ENCODE measurements around the gene BRD9. TPM values are rescaled to one million over a fixed set of nuclear protein-coding genes. Genes with fewer than 3 reads are reported as not detected.
"Not testable (repeated sequence)": the region's sequence is repeated elsewhere in the genome, so short reads cannot be mapped to it uniquely, and the experiment has no call there.

Gene BRD9
- total RNA-seq, 2 experiments from 2014 or later: 46.7 to 49.7 TPM

DNA sequence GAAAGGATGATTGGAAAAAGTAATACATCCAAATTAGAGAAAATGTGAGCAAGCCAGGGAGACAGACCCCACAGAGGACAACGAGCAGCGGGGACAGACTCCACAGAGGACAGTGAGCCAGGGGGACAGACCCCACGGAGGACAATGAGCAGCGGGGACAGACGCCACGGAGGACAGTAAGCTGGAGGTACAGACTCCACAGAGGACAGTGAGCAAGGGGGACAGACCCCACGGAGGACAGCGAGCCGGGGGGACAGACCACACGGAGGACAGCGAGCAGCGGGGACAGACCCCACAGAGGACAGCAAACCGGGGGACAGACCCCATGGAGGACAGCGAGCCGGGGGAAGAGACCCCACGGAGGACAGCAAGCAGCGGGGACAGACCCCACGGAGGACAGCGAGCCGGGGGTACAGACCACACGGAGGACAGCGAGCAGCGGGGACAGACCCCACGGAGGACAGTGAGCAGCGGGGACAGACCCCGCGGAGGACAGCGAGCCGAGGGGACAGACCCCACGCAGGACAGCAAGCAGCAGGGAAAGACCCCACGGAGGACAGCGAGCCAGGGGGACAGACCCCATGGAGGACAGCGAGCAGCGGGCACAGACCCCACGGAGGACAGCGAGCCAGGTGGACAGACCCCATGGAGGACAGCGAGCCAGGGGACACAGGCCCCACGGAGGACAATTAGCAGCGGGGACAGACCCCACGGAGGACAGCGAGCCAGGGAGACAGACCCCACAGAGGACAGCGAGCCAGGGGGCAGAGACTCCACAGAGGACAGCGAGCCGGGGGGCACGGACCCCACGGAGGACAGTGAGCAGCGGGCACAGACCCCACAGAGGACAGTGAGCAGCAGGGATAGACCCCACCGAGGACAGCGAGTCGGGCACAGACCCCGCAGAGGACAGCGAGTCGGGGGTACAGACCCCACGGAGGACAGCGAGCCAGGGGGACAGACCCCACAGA, 39.9 kb downstream of the BRD9 start:
- intact Hi-C loops (cut with DNase I, micrococcal nuclease): no loop called here
- no peaks in the 10 kb centered on the region for H3K36me3 Mint-ChIP-seq (ENCODE audit: low read depth)
- ATAC-seq: no peak
- no peak overlapping the region for H3K27ac Mint-ChIP-seq
- no peak for DNase-seq
- POLR2A ChIA-PET: no interaction called here
- H3K4me3 Mint-ChIP-seq: no peak overlapping the region
- no peaks in the 10 kb centered on the region for H3K4me1 Mint-ChIP-seq
- H3K9me3 Mint-ChIP-seq (ENCODE audit: low read depth): no peaks in the 10 kb centered on the region
- peaks cover 3% of the 10 kb centered on the region for H3K27me3 Mint-ChIP-seq
- CTCF ChIA-PET: no interaction called here

DNA sequence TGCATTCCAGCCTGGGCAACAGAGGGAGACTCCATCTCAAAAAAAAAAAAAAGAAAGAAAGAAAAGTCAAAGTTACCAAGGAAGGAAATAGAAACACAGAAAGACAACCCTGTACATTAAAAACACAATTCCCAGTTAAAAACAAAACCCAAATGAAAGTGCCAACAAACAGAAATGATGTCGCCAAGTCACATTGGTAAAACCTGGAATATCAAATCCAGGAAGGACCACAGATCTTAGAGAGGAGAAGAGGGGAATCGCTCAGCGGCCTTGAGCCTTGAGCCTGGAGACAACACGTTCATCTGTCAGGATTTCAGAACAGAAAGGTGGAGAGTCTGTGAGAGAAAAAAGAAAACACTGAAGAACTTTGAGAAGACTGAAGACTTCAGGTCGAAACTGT, 40.6 kb downstream of the BRD9 start:
- intact Hi-C loops (cut with DNase I, micrococcal nuclease): no loop called here
- Mint-ChIP-seq H3K4me3 (no peak overlapping the region), H3K9me3 (ENCODE audit: low read depth) (no peaks in the 10 kb centered on the region), H3K4me1 (no peaks in the 10 kb centered on the region), H3K27ac (no peak overlapping the region), H3K36me3 (ENCODE audit: low read depth) (no peaks in the 10 kb centered on the region), H3K27me3 (peaks cover 3% of the 10 kb centered on the region)
- ATAC-seq: no peak
- DNase-seq: no peak
- ChIA-PET POLR2A (no interaction called here), CTCF (no interaction called here)

DNA sequence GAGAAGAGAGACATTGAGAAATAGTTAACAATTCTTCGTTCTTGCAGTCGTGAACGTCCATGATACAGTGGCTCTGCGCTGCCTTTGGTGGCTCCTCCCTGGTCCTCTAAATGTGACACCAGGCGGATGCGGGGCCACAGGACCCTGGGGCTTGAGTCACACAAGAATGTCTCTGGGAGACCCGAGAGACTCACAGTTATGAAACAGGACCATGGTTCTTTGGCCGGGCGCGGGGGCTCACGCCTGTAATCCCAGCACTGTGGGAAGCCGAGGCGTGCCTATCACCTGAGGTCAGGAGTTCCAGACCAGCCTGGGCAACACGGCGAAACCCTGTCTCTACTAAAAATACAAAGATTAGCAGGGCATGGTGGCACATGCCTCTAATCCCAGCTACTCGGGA, 41.0 kb downstream of the BRD9 start:
- H3K4me3 Mint-ChIP-seq: no peak overlapping the region
- intact Hi-C loops (cut with DNase I, micrococcal nuclease): no loop called here
- no peaks in the 10 kb centered on the region for H3K9me3 Mint-ChIP-seq (ENCODE audit: low read depth)
- H3K4me1 Mint-ChIP-seq: peaks cover 3% of the 10 kb centered on the region
- no peak for DNase-seq
- ChIA-PET POLR2A (no interaction called here), CTCF (no interaction called here)
- H3K27ac Mint-ChIP-seq: no peak overlapping the region
- no peaks in the 10 kb centered on the region for H3K36me3 Mint-ChIP-seq (ENCODE audit: low read depth)
- H3K27me3 Mint-ChIP-seq: peaks cover 3% of the 10 kb centered on the region
- no peak for ATAC-seq

DNA sequence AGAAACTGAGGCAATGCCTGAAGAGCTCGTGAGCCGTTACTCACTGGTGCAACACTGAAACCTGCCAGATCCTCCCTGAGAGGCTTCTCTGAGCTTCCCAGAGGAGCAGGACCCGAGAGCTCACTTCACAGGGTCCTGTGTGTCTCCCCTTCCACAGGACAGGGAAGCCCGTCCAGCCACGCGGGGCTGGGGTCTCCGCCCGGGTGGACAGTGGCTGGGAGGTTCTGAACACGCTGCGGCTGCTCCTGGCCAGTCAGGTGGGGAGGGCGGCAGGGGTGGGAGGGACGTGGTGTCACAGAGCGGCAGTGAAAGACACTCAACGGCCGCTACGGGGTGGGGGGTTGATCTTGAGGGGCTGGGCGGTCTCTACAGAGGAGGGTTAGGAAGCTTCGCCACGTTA, 41.5 kb downstream of the BRD9 start:
- no peak for ATAC-seq
- Mint-ChIP-seq H3K27ac (no peak overlapping the region), H3K9me3 (ENCODE audit: low read depth) (no peaks in the 10 kb centered on the region), H3K36me3 (ENCODE audit: low read depth) (no peaks in the 10 kb centered on the region), H3K27me3 (peaks cover 3% of the 10 kb centered on the region), H3K4me1 (peaks cover 7% of the 10 kb centered on the region), H3K4me3 (no peak overlapping the region)
- POLR2A ChIA-PET: no interaction called here
- intact Hi-C loops (cut with DNase I, micrococcal nuclease): no loop called here
- CTCF ChIA-PET: no interaction called here
- no peak for DNase-seq

GRCh38 chr5:850511-851006, 42.0 kb downstream of the BRD9 start, which contains the start of gene ZDHHC11:
ZDHHC11 (minus strand) TSS chr5:850986; CDS start chr5:850602, 384 bp downstream.
- Mint-ChIP-seq H3K27ac (no peak within 1 kb of the TSS), H3K9me3 (ENCODE audit: low read depth) (no peaks in the 10 kb centered on the region), H3K4me1 (peaks cover 7% of the 10 kb centered on the region), H3K4me3 (no peak within 1 kb of the TSS), H3K27me3 (peaks cover 3% of the 10 kb centered on the region), H3K36me3 (ENCODE audit: low read depth) (no peaks in the 10 kb centered on the region)
- no peak for ATAC-seq
- intact Hi-C loops (cut with DNase I, micrococcal nuclease): no loop called here
- POLR2A ChIA-PET: no interaction called here
- no peak for DNase-seq
- CTCF ChIA-PET: no interaction called here

DNA sequence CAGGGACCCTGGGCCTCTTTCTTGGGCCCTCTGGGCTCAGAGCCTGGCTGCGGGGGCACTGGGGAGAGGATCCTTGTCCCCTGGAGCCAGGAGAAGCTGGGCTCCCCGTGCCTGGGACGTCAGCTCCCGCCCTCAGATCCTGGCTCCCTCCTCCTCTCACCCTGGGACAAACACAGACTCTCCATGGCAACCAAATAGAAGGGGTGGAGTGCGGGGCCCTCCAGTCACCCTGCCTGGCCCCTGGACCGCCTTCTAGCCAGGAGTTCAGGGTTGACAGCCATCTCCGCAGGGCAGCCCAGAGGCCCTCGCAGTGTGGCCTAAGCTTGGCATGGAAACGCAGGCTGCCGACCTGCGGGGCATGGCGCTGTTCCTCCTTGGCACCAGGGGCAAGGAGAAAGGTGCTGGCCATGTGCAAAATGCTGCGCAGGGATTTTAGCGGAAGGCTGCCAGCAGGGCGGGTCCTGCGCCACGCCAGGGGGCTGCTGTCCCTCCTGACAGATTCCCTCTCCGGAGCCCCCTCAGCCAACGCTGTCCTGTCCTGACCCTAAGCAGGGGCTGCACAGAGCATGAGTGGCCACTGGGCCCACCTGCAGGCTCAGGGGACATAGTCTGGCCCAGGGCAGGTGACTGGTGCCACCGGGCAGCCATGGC, 42.8 kb downstream of the BRD9 start:
- H3K36me3 Mint-ChIP-seq (ENCODE audit: low read depth): no peaks in the 10 kb centered on the region
- H3K4me1 Mint-ChIP-seq: peaks cover 7% of the 10 kb centered on the region
- H3K27ac Mint-ChIP-seq: no peak overlapping the region
- H3K4me3 Mint-ChIP-seq: no peak overlapping the region
- ChIA-PET POLR2A (no interaction called here), CTCF (no interaction called here)
- no peak for DNase-seq
- ATAC-seq: no peak
- no peaks in the 10 kb centered on the region for H3K9me3 Mint-ChIP-seq (ENCODE audit: low read depth)
- peaks cover 3% of the 10 kb centered on the region for H3K27me3 Mint-ChIP-seq
- intact Hi-C loops (cut with DNase I, micrococcal nuclease): loop anchor here in 1 of 2 experiments (5.0 kb wide), 1 partner anchor 92 kb away; no protein-coding TSS in a partner anchor

DNA sequence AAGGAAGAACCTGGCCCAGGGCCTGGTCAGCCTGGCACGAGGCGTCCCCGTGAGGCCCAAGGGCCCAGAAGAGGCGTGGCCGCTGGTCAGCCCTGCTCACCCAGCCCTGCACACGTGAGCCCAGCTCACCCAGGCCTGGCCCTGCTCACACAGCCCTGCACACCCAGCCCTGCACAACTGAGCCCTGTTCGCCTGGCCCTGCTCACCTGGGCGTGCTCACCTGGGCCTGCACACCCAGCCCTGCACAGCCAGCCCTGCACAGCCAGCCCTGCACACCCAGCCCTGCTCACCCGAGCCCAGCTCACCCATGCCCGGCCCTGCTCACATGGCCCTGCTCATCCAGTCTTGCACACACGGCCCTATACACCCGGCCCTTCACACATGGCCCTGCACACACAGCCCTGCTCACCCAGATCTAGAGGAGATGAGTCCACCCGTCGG, 43.9 kb downstream of the BRD9 start:
- Mint-ChIP-seq H3K27ac (no peak overlapping the region), H3K36me3 (ENCODE audit: low read depth) (no peaks in the 10 kb centered on the region), H3K4me3 (no peak overlapping the region), H3K27me3 (peaks cover 3% of the 10 kb centered on the region), H3K4me1 (peaks cover 7% of the 10 kb centered on the region), H3K9me3 (ENCODE audit: low read depth) (no peaks in the 10 kb centered on the region)
- ATAC-seq (no peak), DNase-seq (peak; percentile 3)
- intact Hi-C loops (cut with DNase I, micrococcal nuclease): loop anchor here in 1 of 2 experiments (5.0 kb wide), 1 partner anchor 91 kb away; no protein-coding TSS in a partner anchor
- ChIA-PET CTCF (no interaction called here), POLR2A (no interaction called here)

- H3K4me3 Mint-ChIP-seq; H3K9me3 Mint-ChIP-seq (ENCODE audit: low read depth); H3K27ac Mint-ChIP-seq; POLR2A ChIA-PET; H3K27me3 Mint-ChIP-seq; CTCF ChIA-PET; H3K36me3 Mint-ChIP-seq (ENCODE audit: low read depth); H3K4me1 Mint-ChIP-seq; ATAC-seq: not testable (repeated sequence)
- DNase-seq: peak; percentile 2
- intact Hi-C loops (cut with DNase I, micrococcal nuclease): loop anchor here (2.0 to 5.0 kb wide), 2 partner anchors 90 to 93 kb away; no protein-coding TSS in a partner anchor
Observed at GRCh38 chr5:847736-848135, 44.9 kb downstream of the BRD9 start.

DNA sequence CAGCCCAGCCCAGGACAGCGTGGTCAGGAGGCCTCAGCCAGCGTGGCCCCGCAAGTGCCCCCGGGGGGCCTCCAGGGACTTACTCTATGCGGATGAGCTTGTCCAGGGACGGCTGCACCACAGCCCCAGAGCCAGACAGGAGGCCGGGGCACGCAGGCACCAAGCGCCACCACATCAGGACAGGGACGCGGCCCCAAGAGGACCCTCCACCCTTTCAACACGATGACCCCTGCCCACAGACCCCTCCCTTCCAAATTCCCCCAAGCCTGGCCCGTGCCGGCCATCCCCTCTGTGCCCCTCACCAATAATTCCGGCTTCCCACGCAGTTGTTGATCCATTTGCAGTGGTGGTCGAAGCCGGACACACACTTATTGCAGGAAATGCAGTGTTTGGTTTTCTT, 45.4 kb downstream of the BRD9 start:
- POLR2A ChIA-PET; H3K36me3 Mint-ChIP-seq (ENCODE audit: low read depth); DNase-seq; CTCF ChIA-PET; ATAC-seq; H3K4me1 Mint-ChIP-seq; H3K4me3 Mint-ChIP-seq; H3K27ac Mint-ChIP-seq; H3K27me3 Mint-ChIP-seq; H3K9me3 Mint-ChIP-seq (ENCODE audit: low read depth): not testable (repeated sequence)
- intact Hi-C loops (cut with DNase I, micrococcal nuclease): loop anchor here (2.0 to 5.0 kb wide), 2 partner anchors 90 to 92 kb away; no protein-coding TSS in a partner anchor

DNA sequence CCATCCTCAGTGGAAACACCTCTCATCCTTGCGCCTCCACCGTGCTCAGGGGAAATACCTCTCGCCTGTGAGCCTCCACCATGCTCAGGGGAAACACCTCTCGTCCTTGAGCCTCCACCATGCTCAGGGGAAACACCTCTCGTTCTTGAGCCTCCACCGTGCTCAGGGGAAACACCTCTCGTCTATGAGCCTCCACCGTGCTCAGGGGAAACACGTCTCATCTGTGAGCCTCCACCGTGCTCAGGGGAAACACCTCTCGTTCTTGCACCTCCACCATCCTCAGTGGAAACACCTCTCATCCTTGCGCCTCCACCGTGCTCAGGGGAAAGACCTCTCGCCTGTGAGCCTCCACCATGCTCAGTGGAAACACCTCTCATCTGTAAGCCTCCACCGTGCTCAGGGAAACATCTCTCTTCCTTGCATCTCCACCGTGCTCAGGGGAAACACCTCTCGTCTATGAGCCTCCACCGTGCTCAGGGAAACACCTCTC, 46.0 kb downstream of the BRD9 start:
- DNase-seq: peak; percentile 81
- ATAC-seq: peak; percentile 72

DNA sequence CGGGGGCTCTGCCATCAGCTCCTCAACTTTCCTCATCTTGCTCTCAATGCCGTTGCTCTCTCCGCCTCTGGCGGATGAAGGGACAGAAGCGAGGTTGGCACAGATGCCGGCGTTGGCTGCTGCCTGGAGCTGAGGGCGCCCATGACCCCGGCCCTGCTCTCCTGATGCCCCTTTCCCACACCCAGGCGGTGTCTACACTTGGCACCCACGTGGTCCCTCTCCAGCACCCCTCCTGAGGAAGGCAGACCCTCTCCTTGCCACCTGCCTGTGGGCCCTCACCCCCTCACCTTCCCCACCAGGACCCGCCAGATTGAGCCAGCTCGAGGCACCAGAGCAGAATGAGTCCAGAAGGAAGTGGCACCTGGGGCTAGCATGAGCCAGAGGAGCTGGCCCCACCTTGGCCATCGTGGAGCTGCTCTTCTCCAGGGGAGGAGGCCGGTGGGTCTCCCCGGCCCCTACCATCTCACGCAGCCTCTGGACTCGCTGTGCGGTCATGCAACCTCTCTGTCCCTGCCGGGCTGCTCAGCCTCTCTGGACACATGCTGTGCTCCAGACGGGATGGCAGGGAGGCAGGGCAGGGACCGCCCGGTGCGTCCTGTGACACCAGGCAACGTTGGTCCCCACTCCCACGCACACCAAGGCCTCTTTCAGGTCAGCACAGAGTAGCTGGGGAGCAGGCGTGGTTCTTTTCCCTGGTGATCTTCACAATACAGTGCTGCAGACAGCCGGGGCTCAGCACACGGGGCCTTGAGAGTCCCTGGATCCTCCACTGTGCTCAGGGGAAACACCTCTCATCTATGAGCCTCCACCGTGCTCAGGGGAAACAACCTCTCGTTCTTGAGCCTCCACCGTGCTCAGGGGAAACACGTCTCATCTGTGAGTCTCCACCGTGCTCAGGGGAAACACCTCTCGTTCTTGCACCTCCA, 46.7 kb downstream of the BRD9 start:
- H3K4me3 Mint-ChIP-seq; H3K27ac Mint-ChIP-seq; H3K4me1 Mint-ChIP-seq; DNase-seq; H3K27me3 Mint-ChIP-seq; H3K9me3 Mint-ChIP-seq (ENCODE audit: low read depth); H3K36me3 Mint-ChIP-seq (ENCODE audit: low read depth); POLR2A ChIA-PET; CTCF ChIA-PET; ATAC-seq: not testable (repeated sequence)
- intact Hi-C loops (cut with DNase I, micrococcal nuclease): loop anchor here (2.0 to 5.0 kb wide), 2 partner anchors 89 to 91 kb away; no protein-coding TSS in a partner anchor

More for the DNA sequence above, 46.0 kb downstream of the BRD9 start:
- H3K27ac Mint-ChIP-seq; H3K27me3 Mint-ChIP-seq; POLR2A ChIA-PET; H3K9me3 Mint-ChIP-seq (ENCODE audit: low read depth); H3K36me3 Mint-ChIP-seq (ENCODE audit: low read depth); H3K4me3 Mint-ChIP-seq; H3K4me1 Mint-ChIP-seq; CTCF ChIA-PET: not testable (repeated sequence)
- intact Hi-C loops (cut with DNase I, micrococcal nuclease): loop anchor here (2.0 to 5.0 kb wide), 2 partner anchors 89 to 92 kb away; no protein-coding TSS in a partner anchor

Data from activated CD4-positive, alpha-beta T cell treated with anti-CD3 and anti-CD28 coated beads for 36 hours (primary cell).